Measurements from ENCODE around the gene COL27A1.

DNA sequence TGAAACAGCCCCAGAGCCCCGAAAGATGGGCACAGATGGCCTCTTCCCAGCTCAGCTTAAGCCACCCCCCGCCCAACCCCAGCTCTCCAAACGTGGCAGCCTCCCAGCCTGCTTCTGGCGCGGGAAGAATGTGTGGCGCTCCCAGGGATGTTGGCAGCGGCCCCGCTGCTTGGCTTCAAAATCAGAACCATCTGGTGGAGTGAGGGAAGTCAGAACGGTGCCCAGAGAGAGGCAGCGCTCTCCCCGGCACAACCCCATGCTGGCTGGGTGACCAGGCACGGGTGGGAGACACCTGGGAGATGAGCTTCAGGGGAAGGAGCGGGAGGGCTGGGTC is 94.9 kb downstream of the COL27A1 start:
- TF ChIP-seq, protein P1, sequence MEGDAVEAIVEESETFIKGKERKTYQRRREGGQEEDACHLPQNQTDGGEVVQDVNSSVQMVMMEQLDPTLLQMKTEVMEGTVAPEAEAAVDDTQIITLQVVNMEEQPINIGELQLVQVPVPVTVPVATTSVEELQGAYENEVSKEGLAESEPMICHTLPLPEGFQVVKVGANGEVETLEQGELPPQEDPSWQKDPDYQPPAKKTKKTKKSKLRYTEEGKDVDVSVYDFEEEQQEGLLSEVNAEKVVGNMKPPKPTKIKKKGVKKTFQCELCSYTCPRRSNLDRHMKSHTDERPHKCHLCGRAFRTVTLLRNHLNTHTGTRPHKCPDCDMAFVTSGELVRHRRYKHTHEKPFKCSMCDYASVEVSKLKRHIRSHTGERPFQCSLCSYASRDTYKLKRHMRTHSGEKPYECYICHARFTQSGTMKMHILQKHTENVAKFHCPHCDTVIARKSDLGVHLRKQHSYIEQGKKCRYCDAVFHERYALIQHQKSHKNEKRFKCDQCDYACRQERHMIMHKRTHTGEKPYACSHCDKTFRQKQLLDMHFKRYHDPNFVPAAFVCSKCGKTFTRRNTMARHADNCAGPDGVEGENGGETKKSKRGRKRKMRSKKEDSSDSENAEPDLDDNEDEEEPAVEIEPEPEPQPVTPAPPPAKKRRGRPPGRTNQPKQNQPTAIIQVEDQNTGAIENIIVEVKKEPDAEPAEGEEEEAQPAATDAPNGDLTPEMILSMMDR (IDR thresholded peaks at IDR 0.05) = no peak
- no peak for TF ChIP-seq POLR2A (IDR thresholded peaks at IDR 0.05)
- peak in 2 of 3 donors; percentile 9 to 35 for TF ChIP-seq POLR2AphosphoS5 (IDR thresholded peaks at IDR 0.05)
